ENCODE data around the gene CORO7.

GRCh38 chr16:4383591-4384444, 32.6 kb downstream of the CORO7 start:
- no peak for TF ChIP-seq CTCF (IDR thresholded peaks at IDR 0.05)
- TF ChIP-seq POLR2AphosphoS5 (IDR thresholded peaks at IDR 0.05), result no peak
- TF ChIP-seq POLR2A (IDR thresholded peaks at IDR 0.05), result no peak
- no peak for TF ChIP-seq EP300 (IDR thresholded peaks at IDR 0.05)

Data from suprapubic skin (tissue), 4 donors.